ENCODE results near the gene TRAPPC6A. TPM values are rescaled to one million over a fixed set of nuclear protein-coding genes. Genes with fewer than 3 reads are reported as not detected.
"Not testable (repeated sequence)": the region's sequence is repeated elsewhere in the genome, so short reads cannot be mapped to it uniquely, and the experiment has no call there.

The TRAPPC6A gene
- total RNA-seq, 1 donor from 2014 or later: 29.4 TPM

- Mint-ChIP-seq H3K4me1 (ENCODE audit: unreplicated experiment) (peaks cover 13% of the 10 kb centered on the region), H3K27ac (ENCODE audit: unreplicated experiment) (no peak overlapping the region), H3K9me3 (ENCODE audit: unreplicated experiment) (no peaks in the 10 kb centered on the region)
These were observed 54.6 kb downstream of the TRAPPC6A start for GRCh38 chr19:45123440-45123850.

GRCh38 chr19:45122832-45123231 lies 55.2 kb downstream of the TRAPPC6A start:
- peak overlapping the region; percentile 38 for H3K27ac Mint-ChIP-seq (ENCODE audit: unreplicated experiment)
- H3K4me3 Mint-ChIP-seq (ENCODE audit: unreplicated experiment): no peak overlapping the region
- peaks cover 16% of the 10 kb centered on the region for H3K4me1 Mint-ChIP-seq (ENCODE audit: unreplicated experiment)
- no peak for TF ChIP-seq CTCF (IDR thresholded peaks at IDR 0.05)
- no peaks in the 10 kb centered on the region for H3K9me3 Mint-ChIP-seq (ENCODE audit: unreplicated experiment)
- DNase-seq (ENCODE audit: extremely low spot score, unreplicated experiment): no peak
- no peaks in the 10 kb centered on the region for H3K27me3 Mint-ChIP-seq (ENCODE audit: unreplicated experiment)
- no peaks in the 10 kb centered on the region for H3K36me3 Mint-ChIP-seq (ENCODE audit: unreplicated experiment)

More at GRCh38 chr19:45123440-45123850, 54.6 kb downstream of the TRAPPC6A start:
- H3K4me3 Mint-ChIP-seq (ENCODE audit: unreplicated experiment): no peak overlapping the region
- no peak for DNase-seq (ENCODE audit: extremely low spot score, unreplicated experiment)
- no peaks in the 10 kb centered on the region for H3K36me3 Mint-ChIP-seq (ENCODE audit: unreplicated experiment)
- TF ChIP-seq CTCF (IDR thresholded peaks at IDR 0.05): no peak
- no peaks in the 10 kb centered on the region for H3K27me3 Mint-ChIP-seq (ENCODE audit: unreplicated experiment)

DNA sequence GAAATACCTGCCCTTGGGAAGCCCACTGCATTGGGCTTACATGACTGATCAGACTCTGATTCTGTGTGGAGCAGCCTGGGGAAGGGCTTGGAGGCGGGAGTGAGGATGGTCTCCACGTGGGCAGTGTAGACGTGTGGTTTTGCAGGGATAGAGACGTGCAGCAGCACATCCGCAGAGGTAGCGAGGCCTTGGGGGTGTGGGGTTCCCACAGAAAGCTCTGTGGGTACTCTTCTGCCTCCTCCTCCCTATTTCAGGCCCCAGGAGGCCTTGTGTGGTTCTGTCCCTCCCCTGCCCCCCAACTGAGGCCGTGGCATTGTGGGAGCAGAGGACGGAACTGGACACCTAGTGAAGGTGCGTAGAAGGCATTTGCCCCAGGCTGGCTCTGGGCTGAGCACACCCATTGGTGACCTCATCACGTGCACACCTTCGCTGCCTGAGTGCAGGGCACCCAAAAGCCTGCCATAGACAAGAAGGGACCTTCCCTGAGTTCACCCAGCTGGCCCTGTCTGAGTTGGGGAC lies 56.2 kb downstream of the TRAPPC6A start:
- H3K27me3 Mint-ChIP-seq (ENCODE audit: unreplicated experiment): no peaks in the 10 kb centered on the region

DNA sequence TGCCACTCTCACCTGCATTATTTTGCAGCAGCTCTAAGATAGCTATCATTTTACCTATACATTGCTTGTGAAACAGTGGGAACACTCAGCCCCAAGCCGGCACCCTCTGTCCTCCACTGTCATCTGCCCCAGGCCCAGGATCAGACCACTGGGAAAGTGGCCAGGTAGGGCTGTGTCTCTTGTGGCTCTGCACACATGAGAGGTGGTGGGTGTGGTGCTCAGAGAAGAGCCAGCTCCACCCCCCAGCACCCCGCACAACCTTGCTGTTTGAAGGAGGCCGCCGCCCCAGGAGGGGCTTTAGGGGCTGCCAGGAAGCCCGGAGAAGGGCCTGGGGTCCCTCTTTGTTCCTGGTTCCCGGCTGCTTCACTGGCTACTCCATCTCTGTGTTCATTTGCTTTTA lies 58.5 kb downstream of the TRAPPC6A start:
- H3K36me3 Mint-ChIP-seq (ENCODE audit: unreplicated experiment): no peaks in the 10 kb centered on the region
- no peak for DNase-seq (ENCODE audit: extremely low spot score, unreplicated experiment)
- no peaks in the 10 kb centered on the region for H3K27me3 Mint-ChIP-seq (ENCODE audit: unreplicated experiment)
- peaks cover 22% of the 10 kb centered on the region for H3K4me1 Mint-ChIP-seq (ENCODE audit: unreplicated experiment)
- H3K4me3 Mint-ChIP-seq (ENCODE audit: unreplicated experiment): no peak overlapping the region
- no peak for TF ChIP-seq CTCF (IDR thresholded peaks at IDR 0.05)
- H3K27ac Mint-ChIP-seq (ENCODE audit: unreplicated experiment): no peak overlapping the region
- H3K9me3 Mint-ChIP-seq (ENCODE audit: unreplicated experiment): no peaks in the 10 kb centered on the region

More for the DNA sequence above, 56.2 kb downstream of the TRAPPC6A start:
- TF ChIP-seq CTCF (IDR thresholded peaks at IDR 0.05): no peak
- Mint-ChIP-seq H3K36me3 (ENCODE audit: unreplicated experiment) (no peaks in the 10 kb centered on the region), H3K27ac (ENCODE audit: unreplicated experiment) (no peak overlapping the region), H3K4me1 (ENCODE audit: unreplicated experiment) (peaks cover 19% of the 10 kb centered on the region), H3K9me3 (ENCODE audit: unreplicated experiment) (no peaks in the 10 kb centered on the region), H3K4me3 (ENCODE audit: unreplicated experiment) (no peak overlapping the region)
- no peak for DNase-seq (ENCODE audit: extremely low spot score, unreplicated experiment)

- not testable (repeated sequence) for H3K9me3 Mint-ChIP-seq (ENCODE audit: unreplicated experiment); H3K27ac Mint-ChIP-seq (ENCODE audit: unreplicated experiment); DNase-seq (ENCODE audit: extremely low spot score, unreplicated experiment); H3K27me3 Mint-ChIP-seq (ENCODE audit: unreplicated experiment); H3K36me3 Mint-ChIP-seq (ENCODE audit: unreplicated experiment); H3K4me3 Mint-ChIP-seq (ENCODE audit: unreplicated experiment)
- peaks cover 16% of the 10 kb centered on the region for H3K4me1 Mint-ChIP-seq (ENCODE audit: unreplicated experiment)
These were observed 59.3 kb downstream of the TRAPPC6A start for GRCh38 chr19:45118591-45119355.
